Left forelimb (tissue), 1 donor: ENCODE measurements around the gene RIPOR1.

Source experiments
- DNase-seq: peaks from one replicate; pipeline ENCODE4 v3.0.0-alpha.2; 2018; ENCODE audit warnings: low spot score

The RIPOR1 gene

GRCh38 chr16:67539691-67540635, 11.3 kb downstream of the RIPOR1 start:
- no peak for DNase-seq

GRCh38 chr16:67540756-67541155, 12.1 kb downstream of the RIPOR1 start:
- no peak for DNase-seq

- DNase-seq = no peak
Measured at GRCh38 chr16:67541391-67542263, 13.0 kb downstream of the RIPOR1 start.

- DNase-seq = no peak
Measured at GRCh38 chr16:67542464-67542863, 13.8 kb downstream of the RIPOR1 start.

GRCh38 chr16:67543036-67543435, 14.4 kb downstream of the RIPOR1 start:
- DNase-seq = no peak

GRCh38 chr16:67543582-67543981, 15.0 kb downstream of the RIPOR1 start:
- DNase-seq = no peak

- DNase-seq = no peak
Measured at GRCh38 chr16:67544329-67544841, 15.8 kb downstream of the RIPOR1 start.

- DNase-seq = no peak
Measured at GRCh38 chr16:67544844-67545664, 16.4 kb downstream of the RIPOR1 start.

- DNase-seq = no peak
Measured at GRCh38 chr16:67545665-67546024, 17.0 kb downstream of the RIPOR1 start.

GRCh38 chr16:67546091-67546501, 17.5 kb downstream of the RIPOR1 start:
- no peak for DNase-seq

- DNase-seq = no peak
Measured at GRCh38 chr16:67546761-67547422, 18.3 kb downstream of the RIPOR1 start.

GRCh38 chr16:67547423-67548264, 19.0 kb downstream of the RIPOR1 start:
- no peak for DNase-seq

- DNase-seq = no peak
Measured at GRCh38 chr16:67548265-67549126, 19.9 kb downstream of the RIPOR1 start.

- no peak for DNase-seq
Measured at GRCh38 chr16:67549240-67549639, 20.6 kb downstream of the RIPOR1 start.

- DNase-seq = no peak
Measured at GRCh38 chr16:67549936-67550335, 21.3 kb downstream of the RIPOR1 start.

GRCh38 chr16:67551091-67551490, 22.5 kb downstream of the RIPOR1 start:
- no peak for DNase-seq

- no peak for DNase-seq
Measured at GRCh38 chr16:67551972-67552371, 23.3 kb downstream of the RIPOR1 start.

GRCh38 chr16:67552476-67552875, 23.8 kb downstream of the RIPOR1 start:
- no peak for DNase-seq

GRCh38 chr16:67555795-67556212, 27.2 kb downstream of the RIPOR1 start:
- DNase-seq = no peak
